Stimulated activated CD8-positive, alpha-beta memory T cell treated with anti-CD3 and anti-CD28 coated beads, Interleukin-4, amount 100 ng/mL, for 4 hours (primary cell): Measurements from ENCODE around the gene PLXNA3.
"Not testable (repeated sequence)": the region's sequence is repeated elsewhere in the genome, so short reads cannot be mapped to it uniquely, and the experiment has no call there.

Experiments
- DNase-seq, 2 donors: peaks; one replicate each; pipeline ENCODE4 v3.0.0-alpha.2; 2020; ENCODE audit warnings: low read depth in 2 of 2, low spot score in 1 of 2

PLXNA3 gene

GRCh38 chrX:154496591-154497137 is 38.6 kb downstream of the PLXNA3 start:
- DNase-seq: not testable (repeated sequence)

DNA sequence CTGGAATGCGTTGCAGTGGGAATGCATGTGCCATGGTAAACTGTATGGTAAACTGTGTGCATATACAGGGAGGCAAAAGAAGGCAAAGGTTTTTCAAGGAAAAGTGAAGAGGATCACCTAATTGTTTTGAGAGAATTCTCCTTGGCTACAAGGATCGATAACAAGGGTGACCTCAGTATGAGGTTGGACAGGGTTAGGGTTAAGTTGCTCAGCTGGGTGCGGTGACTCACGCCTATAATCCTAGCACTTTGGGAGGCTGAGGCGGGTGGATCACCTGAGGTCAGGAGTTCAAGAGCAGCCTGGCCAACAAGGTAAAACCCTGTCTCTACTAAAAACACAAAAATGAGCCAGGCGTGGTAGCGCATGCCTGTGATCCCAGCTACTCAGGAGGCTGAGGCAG is 43.3 kb downstream of the PLXNA3 start:
- DNase-seq: not testable (repeated sequence)

DNA sequence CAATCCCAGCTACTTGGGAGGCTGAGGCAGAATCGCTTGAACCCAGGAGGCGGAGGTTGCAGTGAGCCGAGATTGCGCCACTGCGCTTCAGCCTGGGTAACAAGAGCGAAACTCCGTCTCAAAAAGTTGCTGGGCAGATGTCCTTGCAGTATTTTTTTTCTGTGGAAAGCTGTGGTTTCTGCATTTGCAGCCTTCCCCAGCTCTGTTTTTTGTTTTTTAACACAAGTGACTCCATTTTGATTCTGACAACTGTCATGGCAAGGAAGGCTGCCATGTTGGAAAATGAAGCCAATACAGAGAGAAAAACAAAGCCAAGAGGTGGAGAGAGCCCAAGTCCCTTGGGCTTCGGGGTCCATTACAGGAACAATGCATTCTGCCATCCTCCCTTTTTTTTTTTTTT is 44.0 kb downstream of the PLXNA3 start:
- no peak for DNase-seq

GRCh38 chrX:154502989-154503388 is 44.9 kb downstream of the PLXNA3 start:
- no peak for DNase-seq

DNA sequence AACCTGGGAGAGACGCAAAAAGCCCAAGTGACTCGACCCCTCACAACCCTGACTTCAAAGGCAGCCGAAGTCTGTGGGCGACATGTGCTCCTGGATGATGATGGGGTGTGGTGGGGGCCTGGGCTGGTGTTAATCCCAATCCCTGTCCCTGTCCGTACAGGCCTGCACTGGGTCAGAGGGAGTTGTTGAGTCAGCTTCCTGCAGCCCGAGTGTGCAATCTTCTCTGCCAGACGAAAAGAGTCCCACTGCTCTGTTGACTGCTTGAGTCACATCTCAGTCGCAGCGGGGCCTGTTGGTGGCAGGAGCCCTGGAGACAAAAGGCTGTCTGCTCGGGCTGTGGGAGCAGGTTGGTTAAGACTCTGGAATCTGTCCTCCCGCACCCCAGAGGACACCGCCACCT is 47.7 kb downstream of the PLXNA3 start:
- no peak for DNase-seq

GRCh38 chrX:154506483-154507332 is 48.6 kb downstream of the PLXNA3 start:
- no peak for DNase-seq

- no peak for DNase-seq
Measured at GRCh38 chrX:154507673-154508383, 49.7 kb downstream of the PLXNA3 start.

- no peak for DNase-seq
Measured at GRCh38 chrX:154508384-154508745, 50.3 kb downstream of the PLXNA3 start.

DNA sequence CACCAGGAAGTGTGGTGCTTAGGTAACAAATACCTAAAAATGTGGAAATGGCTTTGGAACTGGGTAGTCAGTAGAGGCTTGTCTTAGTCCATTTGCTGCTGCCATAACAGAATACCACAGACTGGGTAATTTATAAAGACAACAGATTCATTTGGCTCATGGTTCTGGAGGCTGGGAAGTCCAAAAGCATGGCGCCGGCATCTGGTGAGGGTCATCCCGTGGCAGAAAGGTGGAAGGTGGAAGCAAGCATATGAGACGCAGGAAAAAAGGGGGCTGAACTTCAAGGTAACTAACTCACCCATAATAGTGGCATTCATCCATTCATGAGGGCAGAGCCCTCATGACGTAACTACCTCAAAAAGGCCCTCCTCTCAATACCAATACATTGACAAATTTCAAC is 51.4 kb downstream of the PLXNA3 start:
- no peak for DNase-seq

- DNase-seq: no peak
Measured at GRCh38 chrX:154511761-154512160, 53.7 kb downstream of the PLXNA3 start.

GRCh38 chrX:154512879-154513553 is 54.9 kb downstream of the PLXNA3 start:
- no peak for DNase-seq

GRCh38 chrX:154513716-154514115 is 55.6 kb downstream of the PLXNA3 start:
- no peak for DNase-seq

DNA sequence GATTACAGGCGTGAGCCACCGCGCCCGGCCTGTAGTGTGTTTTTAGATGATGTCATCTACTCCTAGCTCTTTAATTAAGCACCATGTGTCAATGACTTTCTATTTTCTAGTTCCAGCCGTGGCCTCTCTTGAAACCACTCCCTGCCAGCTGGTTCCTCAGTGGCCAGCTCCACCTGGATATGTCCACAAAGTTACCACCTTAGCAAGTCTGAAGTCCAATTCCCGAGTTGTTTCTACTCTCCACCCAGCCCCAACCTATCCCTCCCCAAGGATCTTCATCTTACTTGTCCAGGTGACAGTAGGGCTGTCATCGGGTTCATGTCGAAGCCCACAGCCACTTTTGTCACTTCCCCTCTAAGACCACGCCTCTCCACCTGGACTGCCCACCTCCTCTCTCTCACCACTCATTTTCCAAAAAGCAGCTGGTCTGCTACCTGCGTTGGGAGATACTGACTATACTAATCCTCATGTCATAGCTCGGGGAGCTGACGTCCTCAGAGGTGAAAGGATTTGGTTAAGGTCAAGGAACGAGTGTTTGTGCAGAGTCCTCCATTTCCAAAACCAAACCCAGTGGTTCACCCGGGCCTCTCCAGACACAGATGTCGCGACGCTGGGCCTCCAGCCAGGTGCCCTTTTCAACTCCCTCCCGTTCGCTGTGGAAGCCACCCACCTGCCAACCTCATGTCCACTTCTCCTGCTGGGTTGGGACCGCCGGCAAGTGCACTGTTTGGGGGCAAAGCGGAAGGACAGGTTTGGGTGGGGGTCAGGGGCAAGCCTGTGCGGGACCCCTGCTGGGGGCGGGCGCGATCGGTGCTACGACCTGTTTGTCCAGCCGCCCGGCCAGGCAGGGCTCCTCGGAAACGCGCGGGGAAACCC is 57.2 kb downstream of the PLXNA3 start:
- no peak for DNase-seq

- DNase-seq: peak; percentile 78 to 84
Measured at GRCh38 chrX:154515966-154516655, 58.0 kb downstream of the PLXNA3 start, which contains the start of gene FAM3A. FAM3A (minus strand) TSS chrX:154516232; CDS start chrX:154515772, 460 bp downstream.

DNA sequence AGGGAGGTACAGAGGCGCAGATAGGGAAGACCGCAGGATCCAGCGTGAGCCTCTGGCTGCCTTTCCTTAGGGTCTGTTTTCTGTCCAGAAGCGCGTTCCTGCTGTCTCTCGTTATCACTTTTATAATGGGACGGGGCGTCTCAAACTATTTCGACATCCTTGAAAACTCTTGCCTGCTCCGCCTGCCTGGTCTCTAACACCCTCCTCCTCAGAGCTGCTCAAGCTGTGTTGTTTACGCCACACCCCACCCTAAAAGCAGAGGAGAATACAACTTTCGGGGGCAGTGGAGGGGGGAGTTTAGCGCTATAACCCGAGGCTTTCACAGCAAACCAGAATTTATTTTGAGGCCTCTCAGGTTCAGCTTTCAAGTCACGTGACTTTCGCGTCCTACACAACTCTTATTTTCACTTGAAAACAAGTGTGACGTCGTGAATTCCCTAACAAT is 58.6 kb downstream of the PLXNA3 start:
- no peak for DNase-seq

DNA sequence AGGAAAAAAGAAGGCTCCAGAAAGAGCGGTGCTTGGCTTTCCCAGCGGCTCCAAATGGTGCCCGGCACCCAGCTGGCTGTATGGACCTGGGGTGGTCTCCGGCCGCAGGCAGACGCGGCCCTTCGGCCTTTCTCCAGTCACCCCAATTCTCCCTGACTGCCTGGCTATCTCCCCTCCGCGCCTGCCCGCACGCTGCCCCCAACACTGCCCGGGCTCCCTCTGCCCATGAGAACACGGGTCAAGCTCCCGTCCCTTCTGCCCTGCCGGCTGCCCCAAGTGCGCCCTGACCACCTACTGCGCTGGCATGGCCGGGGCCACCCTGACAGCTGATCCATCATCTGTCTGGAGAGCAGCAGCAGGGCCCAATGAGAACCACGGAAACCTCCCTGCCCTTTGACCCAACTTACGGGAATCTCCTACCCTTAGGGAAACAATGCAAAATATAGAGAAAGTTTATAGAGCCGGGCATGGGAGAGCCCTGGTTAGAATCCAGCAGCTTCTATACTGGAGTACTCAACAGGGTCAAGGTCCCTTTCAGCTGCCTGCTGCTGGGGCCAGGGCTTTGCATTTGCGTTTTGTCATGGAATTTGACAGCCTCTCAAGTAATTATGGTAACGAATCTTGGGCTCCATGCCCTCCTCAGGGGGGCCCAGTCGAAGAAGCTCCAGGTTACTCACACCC is 59.2 kb downstream of the PLXNA3 start:
- no peak for DNase-seq

DNA sequence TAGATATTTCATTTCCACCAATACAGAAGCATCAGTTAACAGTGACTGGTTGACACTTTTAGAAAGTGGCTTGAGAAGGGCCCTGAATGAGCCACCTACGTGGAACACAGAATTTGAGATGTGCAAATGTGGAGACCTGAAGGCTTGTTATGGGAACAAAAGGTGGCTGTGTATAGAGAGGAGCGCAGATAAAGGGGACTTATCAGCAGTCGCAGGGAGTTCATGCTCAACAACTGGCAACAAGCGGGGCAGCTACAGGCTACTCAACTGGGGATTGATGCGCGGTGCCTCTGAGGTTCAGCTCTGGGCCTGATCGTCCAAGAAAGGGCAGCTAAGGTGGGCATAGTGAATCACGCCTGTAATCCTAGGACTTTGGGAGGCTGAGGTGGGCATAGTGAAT is 61.3 kb downstream of the PLXNA3 start:
- DNase-seq: no peak

- DNase-seq: no peak
Measured at GRCh38 chrX:154525606-154526490, 67.8 kb downstream of the PLXNA3 start.
